GM18508 (cell line): Measurements from ENCODE around the gene HINT3.
"Not testable (repeated sequence)": the region's sequence is repeated elsewhere in the genome, so short reads cannot be mapped to it uniquely, and the experiment has no call there.

Experiments used
- ATAC-seq: cut with Tn5 transposase; IDR thresholded peaks from one replicate; pipeline ENCODE4 v1.9.1; 2021; ENCODE audit warnings: moderate number of reproducible peaks; ENCODE audit not compliant: insufficient read depth, unreplicated experiment

The HINT3 gene

DNA sequence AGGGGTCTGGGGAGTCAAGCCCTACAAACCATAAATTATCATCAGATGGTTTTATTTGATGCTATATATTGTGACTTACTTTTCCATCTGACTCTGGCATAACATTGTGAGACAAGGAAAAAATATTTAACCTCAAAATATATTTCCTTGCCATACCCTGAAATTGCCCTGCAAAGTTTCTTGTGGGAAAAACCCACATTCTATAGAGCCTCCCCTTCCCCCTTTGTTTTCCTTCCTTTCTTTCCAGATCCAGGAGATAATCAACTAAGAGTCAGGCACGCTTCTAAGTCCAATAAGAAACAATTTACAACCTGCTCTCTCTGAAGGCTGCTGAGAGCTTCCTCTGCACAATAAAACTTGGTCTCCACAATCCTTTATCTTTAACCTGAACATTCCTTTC, 17.5 kb upstream of the HINT3 start:
- ATAC-seq, result no peak

GRCh38 chr6:125939791-125940190, 16.8 kb upstream of the HINT3 start:
- ATAC-seq, result no peak

DNA sequence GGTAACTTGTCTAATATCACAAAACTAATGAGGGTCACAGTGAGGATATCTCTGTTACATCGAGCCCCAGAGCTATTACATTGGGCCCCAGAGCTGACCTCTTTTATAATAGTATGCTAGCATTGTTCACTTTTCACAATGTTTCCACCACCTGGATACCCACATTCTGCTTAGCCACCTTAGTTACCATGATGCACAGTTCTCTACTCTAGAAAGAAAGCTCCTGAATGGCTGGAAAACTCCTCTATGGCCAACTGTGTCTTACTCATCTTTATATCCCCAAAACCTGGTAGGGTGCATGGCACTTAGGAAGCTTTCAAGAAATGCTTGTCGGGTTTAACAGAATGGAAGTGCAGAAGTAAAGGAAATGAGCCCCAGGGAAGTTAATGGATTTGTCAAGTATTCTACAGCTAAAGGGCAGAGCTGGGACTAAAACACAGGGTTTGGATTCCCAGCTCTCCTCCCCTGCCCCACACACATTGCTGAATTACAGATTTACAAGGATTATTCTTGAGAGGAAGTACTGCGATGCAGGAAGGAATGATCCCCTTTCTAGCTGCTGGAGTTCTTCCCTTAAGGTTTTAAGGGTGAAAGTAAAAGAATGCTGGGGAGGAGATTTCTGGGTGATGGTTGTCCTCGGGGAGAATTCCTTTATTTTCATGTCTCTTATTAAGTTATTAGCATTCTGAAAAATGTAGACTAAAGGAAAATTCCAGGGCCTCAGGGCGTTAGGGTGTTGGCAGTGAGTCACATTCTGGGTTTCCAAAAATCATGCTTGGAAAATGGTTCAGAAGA, 16.1 kb upstream of the HINT3 start:
- no peak for ATAC-seq

DNA sequence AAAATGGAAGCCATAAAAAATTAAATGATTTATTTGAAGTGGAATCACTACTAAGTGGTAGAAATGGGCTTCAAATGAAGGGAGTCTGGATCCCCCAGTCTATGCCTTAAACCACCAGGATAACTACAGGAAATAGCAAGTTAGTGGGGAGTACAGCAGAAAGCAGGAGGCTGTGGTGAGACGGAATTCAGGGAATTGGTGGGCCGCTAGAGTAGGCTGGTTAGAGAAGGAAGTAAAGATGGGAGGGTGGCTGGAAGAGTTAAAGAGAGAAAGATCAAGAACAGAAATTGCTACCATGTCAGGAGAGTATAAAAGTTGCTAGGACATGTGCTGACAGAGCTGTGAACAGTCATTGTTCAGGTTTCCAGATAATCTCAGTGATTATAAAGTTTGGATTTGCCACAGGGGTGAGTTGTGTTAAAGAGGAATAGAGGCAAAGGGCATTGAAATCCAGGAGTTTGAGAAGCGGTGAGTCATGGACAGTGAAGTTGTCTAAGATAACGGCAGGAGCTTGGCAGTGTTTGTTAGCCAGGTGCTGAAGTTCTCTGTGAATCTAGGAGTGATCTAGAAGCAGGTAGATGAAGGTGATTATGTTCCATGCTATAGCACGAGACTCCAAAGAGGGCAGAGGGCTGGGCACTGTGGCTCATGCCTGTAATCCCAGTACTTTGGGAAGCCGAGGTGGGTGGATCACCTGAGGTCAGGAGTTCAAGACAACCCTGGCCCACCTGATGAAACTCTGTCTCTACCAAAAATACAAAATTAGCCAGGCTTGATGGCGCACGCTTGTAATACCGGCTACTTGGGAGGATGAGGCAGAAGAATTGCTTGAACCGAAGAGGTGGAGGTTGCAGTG, 13.7 kb upstream of the HINT3 start:
- ATAC-seq, result no peak

GRCh38 chr6:125943528-125944433, 12.8 kb upstream of the HINT3 start:
- no peak for ATAC-seq

DNA sequence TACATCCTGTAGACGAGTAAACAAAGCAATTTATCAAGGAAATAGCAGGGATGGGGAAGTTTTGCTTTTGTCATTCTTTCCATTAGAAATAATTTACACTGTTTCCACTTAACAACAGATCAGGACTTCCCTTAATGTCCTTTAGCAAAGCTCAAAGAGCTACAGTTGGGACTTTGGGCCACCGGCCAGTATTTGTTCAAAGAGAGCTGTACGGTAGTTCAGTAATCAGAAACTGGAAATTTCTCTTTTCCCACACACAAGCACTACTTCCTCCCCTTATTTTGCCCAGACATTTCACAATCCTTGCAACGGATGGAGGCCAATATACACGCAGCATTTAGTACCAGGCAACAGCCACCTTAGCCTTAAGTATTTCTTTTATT, 12.1 kb upstream of the HINT3 start:
- no peak for ATAC-seq

- no peak for ATAC-seq
Measured at GRCh38 chr6:125944896-125945295, 11.7 kb upstream of the HINT3 start.

- ATAC-seq, result no peak
Measured at GRCh38 chr6:125945378-125946141, 11.0 kb upstream of the HINT3 start.

DNA sequence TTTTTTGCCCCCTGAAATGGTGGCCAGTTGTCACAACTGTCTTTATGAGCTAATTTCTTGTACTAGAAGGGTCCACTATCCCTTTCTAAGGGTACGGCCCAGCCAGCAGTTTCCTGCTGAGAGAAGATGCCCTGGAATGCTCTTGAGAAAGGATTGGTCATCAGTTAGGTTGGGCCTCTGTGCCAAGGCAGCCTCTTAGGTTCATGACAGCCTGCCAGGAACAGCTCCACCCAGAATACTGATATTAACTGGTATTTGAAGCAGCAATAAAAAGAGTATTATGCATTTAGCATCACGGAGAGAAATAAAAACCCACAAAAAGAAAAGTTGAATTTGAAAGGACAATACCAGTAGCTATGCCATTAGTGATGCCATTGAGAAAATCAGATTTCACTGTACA, 9.0 kb upstream of the HINT3 start:
- ATAC-seq, result no peak

- ATAC-seq, result no peak
Measured at GRCh38 chr6:125948455-125948854, 8.1 kb upstream of the HINT3 start.

DNA sequence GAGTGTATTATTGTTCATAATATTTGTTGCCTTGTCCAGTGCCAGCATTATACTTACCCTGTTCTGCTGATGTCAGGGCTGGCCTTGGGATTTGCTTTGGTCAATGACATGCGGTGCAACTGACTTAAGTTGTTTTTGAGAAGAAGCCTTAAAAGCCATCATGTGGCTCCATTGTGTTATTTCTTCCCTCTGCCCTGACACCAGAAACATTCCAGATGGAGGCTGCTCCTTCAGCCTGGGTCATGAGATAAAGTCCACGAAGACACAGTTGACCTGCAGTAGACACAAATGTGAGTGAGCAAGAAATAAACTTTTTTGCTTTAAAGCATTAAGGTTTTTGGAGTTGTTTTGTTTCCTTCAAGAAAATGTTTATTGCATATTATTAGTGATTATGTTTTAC, 7.5 kb upstream of the HINT3 start:
- no peak for ATAC-seq

GRCh38 chr6:125950293-125950692, 6.3 kb upstream of the HINT3 start:
- no peak for ATAC-seq

DNA sequence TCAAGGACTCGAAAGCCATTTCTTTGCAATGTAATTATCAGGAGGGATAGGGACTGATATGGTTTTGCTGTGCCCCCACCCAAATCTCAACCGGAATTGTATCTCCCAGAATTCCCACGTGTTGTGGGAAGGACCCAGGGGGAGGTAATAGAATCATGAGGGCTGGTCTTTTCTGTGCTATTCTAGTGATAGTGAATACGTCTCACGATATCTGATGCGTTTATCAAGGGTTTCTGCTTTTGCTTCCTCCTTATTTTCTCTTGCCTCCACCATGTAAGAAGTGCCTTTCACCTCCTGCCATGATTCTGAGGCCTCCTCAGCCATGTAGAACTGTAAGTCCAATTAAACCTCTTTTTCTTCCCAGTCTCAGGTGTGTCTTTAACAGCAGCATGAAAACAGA, 5.9 kb upstream of the HINT3 start:
- ATAC-seq, result not testable (repeated sequence)

GRCh38 chr6:125951323-125951722, 5.2 kb upstream of the HINT3 start:
- no peak for ATAC-seq

- ATAC-seq, result no peak
Measured at GRCh38 chr6:125952764-125953501, 3.6 kb upstream of the HINT3 start.

- no peak for ATAC-seq
Measured at GRCh38 chr6:125953502-125953875, 3.1 kb upstream of the HINT3 start.

GRCh38 chr6:125954735-125955339, 1.7 kb upstream of the HINT3 start:
- ATAC-seq, result no peak

- ATAC-seq, result no peak
Measured at GRCh38 chr6:125955973-125956372, 597 bp upstream of the HINT3 start.

DNA sequence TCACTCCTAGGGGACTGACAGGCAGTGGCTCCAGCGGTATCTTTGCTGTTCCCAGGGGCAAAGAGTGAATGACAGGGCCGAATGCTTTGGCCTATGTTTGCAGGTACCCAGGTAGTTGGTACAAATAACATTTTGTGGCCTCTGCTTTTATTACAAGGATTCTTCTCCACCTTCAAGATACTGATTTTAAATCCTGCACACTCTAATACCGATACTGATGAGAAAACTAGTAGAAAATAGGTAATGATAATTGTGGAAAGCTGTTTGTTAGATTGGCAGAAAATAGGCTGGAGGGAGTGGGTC, 772 bp downstream of the HINT3 start:
- no peak for ATAC-seq
